ENCODE data around the gene MYO1A. TPM values are rescaled to one million over a fixed set of nuclear protein-coding genes. Genes with fewer than 3 reads are reported as not detected.

MYO1A gene
- total and polyA plus RNA-seq, 10 of the 15 experiments (the other 5 are each of a cell fraction or from before 2014, with no cell fraction given) = 0.01 to 0.34 (median 0.15) TPM; not detected in 2

- peak overlapping the region; percentile 53; the same call in 1 of the 2 replicates for H3K9ac ChIP-seq (ENCODE audit: control insufficient read depth, insufficient read depth, low read length)
- peaks cover 36% of the 10 kb centered on the region for H3K4me1 ChIP-seq (ENCODE audit: control insufficient read depth, insufficient read depth, low read length)
- no peaks in the 10 kb centered on the region for H4K20me1 ChIP-seq (ENCODE audit: control insufficient read depth, insufficient read depth)
- BruUV-seq (replicated peaks) = no TSS peak
- POLR2A ChIA-PET = interaction anchor here (0.6 to 7.6 kb wide), 7 partner anchors 15 to 341 kb away, joined by 3 to 74 read pairs (median 4); partner anchors contain the start of genes NEMP1 and STAT6
- no peak for DNase-seq (ENCODE audit: low read depth, low spot score)
- peak overlapping the region; percentile 97 for H3K4me2 ChIP-seq (ENCODE audit: control insufficient read depth, insufficient read depth)
- 60% methylated on average over 12 of the region's 15 CpGs for WGBS (ENCODE audit: insufficient coverage, insufficient replicate concordance, low lambda C conversion rate, missing lambda C conversion rate)
- CTCF ChIA-PET = interaction anchor here (0.6 to 9.0 kb wide), 22 partner anchors 12 to 364 kb away, joined by 3 to 205 read pairs (median 4); partner anchors contain the start of genes LRP1, NEMP1 and STAT6
- H3K27ac ChIP-seq (ENCODE audit: control insufficient read depth, insufficient read depth) = peak overlapping the region; percentile 80
- peak; percentile 83; the same call in 1 of the 2 replicates for TF ChIP-seq POLR2AphosphoS2 (IDR thresholded peaks at IDR 0.05; ENCODE audit: low read depth, low read length)
- TF ChIP-seq EGR1 (IDR thresholded peaks at IDR 0.05; ENCODE audit: borderline replicate concordance in 1 of 2, low read depth in 2 of 2, low read length in 2 of 2) = 0 out of 3 replicates have a peak, but pooled peaks of 1 of the 2 experiments have one; percentile 11
- peak; percentile 40; the same call in 1 of the 2 replicates for TF ChIP-seq IKZF1 (conservative IDR thresholded peaks at IDR 0.05)
- TF ChIP-seq KLF5 (IDR thresholded peaks at IDR 0.05; ENCODE audit: partially characterized antibody) = no peak
- peak; percentile 29; the same call in 1 of the 2 replicates for TF ChIP-seq POLR2A (IDR thresholded peaks at IDR 0.05; ENCODE audit: low read depth, low read length)
- TF ChIP-seq ZBED1 (IDR thresholded peaks at IDR 0.05; ENCODE audit: borderline replicate concordance) = 0 out of 2 replicates have a peak, but pooled peaks have one; percentile 43
- peak; percentile 80; the same call in 1 of the 2 replicates for TF ChIP-seq POLR2AphosphoS5 (IDR thresholded peaks at IDR 0.05; ENCODE audit: low read length)
- TF ChIP-seq TCF3 (IDR thresholded peaks at IDR 0.05; ENCODE audit: borderline replicate concordance, insufficient read depth, low read depth, low read length) = 0 out of 2 replicates have a peak, but pooled peaks have one; percentile 1
- TF ChIP-seq USF2 (IDR thresholded peaks at IDR 0.05; ENCODE audit: borderline replicate concordance, low read depth, low read length) = no peak
- TF ChIP-seq STAT1 (conservative IDR thresholded peaks at IDR 0.05) = no peak
- TF ChIP-seq TAF1 (IDR thresholded peaks at IDR 0.05; ENCODE audit: borderline replicate concordance, low read depth, low read length) = 0 out of 2 replicates have a peak, but pooled peaks have one; percentile 7
- intact Hi-C loops (cut with micrococcal nuclease; ENCODE audit: unreplicated experiment) (no loop called here), in situ Hi-C loops (cut with MboI) (no loop called here)
- no peaks in the 10 kb centered on the region for H3K27me3 ChIP-seq (replicated peaks in 1 of 2; ENCODE audit: control insufficient read depth in 2 of 2, insufficient read depth in 2 of 2, low read length in 1 of 2)
- H3K36me3 ChIP-seq (ENCODE audit: control insufficient read depth in 2 of 2, insufficient read depth in 2 of 2, low read length in 1 of 2) = peaks cover 17 to 27% of the 10 kb centered on the region in 2 experiments
- SMC1A ChIA-PET (ENCODE audit: uncharacterized antibody, unreplicated experiment) = interaction anchor here (0.7 to 10.4 kb wide), 8 partner anchors 9 to 87 kb away, joined by 3 to 169 read pairs (median 14); partner anchors contain the start of genes NEMP1, STAT6 and TAC3
- no peak for FAIRE-seq
- no peak overlapping the region for H2AFZ ChIP-seq (ENCODE audit: control insufficient read depth, low read depth, low read length)
- ATAC-seq = 0 out of 3 replicates have a peak, but pooled peaks have one; percentile 1
- RAD21 ChIA-PET (ENCODE audit: unreplicated experiment) = interaction anchor here (0.7 to 8.8 kb wide), 11 partner anchors 9 to 135 kb away, joined by 3 to 199 read pairs (median 5); partner anchors contain the start of genes NEMP1, SHMT2 and STAT6
- no peaks in the 10 kb centered on the region for H3K9me3 ChIP-seq (replicated peaks; ENCODE audit: control insufficient read depth, insufficient read depth, low read length)
- H3K79me2 ChIP-seq (ENCODE audit: control insufficient read depth, insufficient read depth, low read length) = peaks cover 29% of the 10 kb centered on the region
- H3K4me3 ChIP-seq = peak overlapping the region; percentile 75; the same call in 1 of the 2 replicates
Measured at GRCh38 chr12:57094208-57095160, 44.6 kb upstream of the MYO1A start.

Data from GM12878 (cell line).